Activated naive CD4-positive, alpha-beta T cell treated with anti-CD3 and anti-CD28 coated beads, Interleukin-2, amount 50 U/mL, for 72 hours (primary cell): Measurements from ENCODE around the gene ATRNL1. TPM values are rescaled to one million over a fixed set of nuclear protein-coding genes. Genes with fewer than 3 reads are reported as not detected.
"Not testable (repeated sequence)": the region's sequence is repeated elsewhere in the genome, so short reads cannot be mapped to it uniquely, and the experiment has no call there.

Source experiments
- ATAC-seq, 2 donors: fragments of 150-1000 bp; cut with Tn5 transposase; 2 replicates each; pipeline ENCODE4 v1.10.0; 2021; ENCODE audit warnings: mild to moderate bottlenecking in 2 of 2, moderate library complexity in 2 of 2
- DNase-seq, 2 donors: peaks; one replicate each; pipeline ENCODE4 v3.0.0; 2021 to 2022; ENCODE audit warnings: low spot score in 2 of 2
- H3K27ac Mint-ChIP-seq, 2 donors: one replicate each; pipeline ENCODE4 v1.8.0; 2022; ENCODE audit warnings: mild to moderate bottlenecking in 2 of 2, mixed read lengths in 2 of 2
- H3K36me3 Mint-ChIP-seq, 2 donors: one replicate each; pipeline ENCODE4 v1.8.0; 2022; ENCODE audit warnings: mixed read lengths in 2 of 2
- H3K9me3 Mint-ChIP-seq, 2 donors: one replicate each; pipeline ENCODE4 v1.8.0; 2022; ENCODE audit warnings: mixed read lengths in 2 of 2
- total RNA-seq, 2 donors: library from RNA; stranded (reverse); gene quantifications; one replicate each; pipeline ENCODE4 v1.2.3, GENCODE V29; 2022

The ATRNL1 gene
- total RNA-seq, 2 donors from 2014 or later = 0.62 TPM; not detected in 1

DNA sequence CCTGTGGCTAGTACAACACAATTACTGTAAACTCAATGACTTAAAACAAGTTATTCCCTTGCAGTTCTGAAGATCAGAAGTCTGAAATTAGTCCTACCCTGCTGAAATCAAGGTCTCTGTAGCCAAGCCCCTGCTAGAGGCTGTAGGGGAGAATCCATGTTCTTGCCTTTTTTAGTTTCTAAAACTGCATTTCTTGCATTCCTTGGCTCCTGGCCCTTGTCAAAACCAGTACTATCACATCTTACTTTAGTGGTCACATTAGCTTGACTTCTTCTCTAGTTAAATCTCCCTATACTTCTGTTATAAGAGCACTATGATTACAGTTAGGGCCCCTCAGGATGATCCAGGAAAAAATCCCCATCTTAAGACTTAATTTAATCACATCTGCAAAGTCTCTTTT lies 612.9 kb downstream of the ATRNL1 start:
- no peak for ATAC-seq
- Mint-ChIP-seq H3K36me3 (no peaks in the 10 kb centered on the region), H3K9me3 (peaks cover 0 to 3% of the 10 kb centered on the region in 2 donors), H3K27ac (no peak overlapping the region)
- DNase-seq = no peak

- no peak overlapping the region for H3K27ac Mint-ChIP-seq
- DNase-seq (no peak), ATAC-seq (no peak)
- peaks cover 0 to 3% of the 10 kb centered on the region in 2 donors for H3K9me3 Mint-ChIP-seq
- H3K36me3 Mint-ChIP-seq = no peaks in the 10 kb centered on the region
These were observed 613.4 kb downstream of the ATRNL1 start for GRCh38 chr10:115706488-115707076.

DNA sequence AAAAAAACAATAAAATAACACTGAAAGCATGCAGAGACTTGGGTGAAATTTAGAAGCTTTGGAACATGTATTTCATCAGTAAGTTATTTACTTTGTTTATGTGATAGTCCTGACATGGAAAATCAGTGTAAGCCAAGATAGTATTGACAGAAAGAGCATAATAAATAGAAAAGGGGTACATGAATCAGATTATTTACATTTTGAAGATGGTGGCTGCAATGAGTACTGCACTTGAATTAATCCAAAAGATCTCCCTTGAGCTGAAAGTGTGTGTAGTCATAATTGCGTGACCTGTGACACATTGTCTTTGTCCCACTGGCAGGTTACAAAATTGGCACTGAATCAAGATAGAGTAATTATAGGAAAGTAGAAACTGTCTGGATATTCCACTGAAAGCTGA lies 617.0 kb downstream of the ATRNL1 start:
- DNase-seq (no peak), ATAC-seq (no peak)
- no peaks in the 10 kb centered on the region for H3K36me3 Mint-ChIP-seq
- no peaks in the 10 kb centered on the region for H3K9me3 Mint-ChIP-seq
- no peak overlapping the region for H3K27ac Mint-ChIP-seq

DNA sequence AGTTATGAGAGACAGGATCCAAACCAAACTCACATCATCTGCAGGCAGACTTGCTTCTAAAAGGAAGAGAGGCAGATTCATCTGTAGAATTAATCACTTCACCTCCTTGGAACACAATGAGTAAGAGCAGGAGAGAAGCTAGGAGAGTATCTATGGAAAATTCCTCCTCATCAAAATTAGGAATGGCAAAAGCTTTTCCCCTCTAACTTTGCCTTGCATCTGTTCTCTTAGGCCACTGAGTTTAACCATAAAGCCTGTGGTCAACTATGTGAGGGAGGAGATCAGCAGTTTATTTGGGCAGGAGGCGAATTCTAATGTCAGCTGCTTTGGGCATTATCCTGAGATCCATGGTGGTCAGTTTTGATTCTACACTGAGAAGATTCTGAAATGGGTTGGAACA lies 618.1 kb downstream of the ATRNL1 start:
- no peaks in the 10 kb centered on the region for H3K9me3 Mint-ChIP-seq
- no peak overlapping the region for H3K27ac Mint-ChIP-seq
- DNase-seq = no peak
- H3K36me3 Mint-ChIP-seq = no peaks in the 10 kb centered on the region
- ATAC-seq = no peak

- Mint-ChIP-seq H3K27ac (no peak overlapping the region), H3K36me3 (no peaks in the 10 kb centered on the region), H3K9me3 (peaks cover 4 to 5% of the 10 kb centered on the region in 2 donors)
- DNase-seq = no peak
- no peak for ATAC-seq
These were observed 627.0 kb downstream of the ATRNL1 start for GRCh38 chr10:115720121-115720520.

- no peak for ATAC-seq
- no peak for DNase-seq
These were observed 634.0 kb downstream of the ATRNL1 start for GRCh38 chr10:115727129-115727528.

GRCh38 chr10:115744089-115744488 lies 650.9 kb downstream of the ATRNL1 start:
- H3K27ac Mint-ChIP-seq = no peak overlapping the region
- no peak for ATAC-seq
- no peaks in the 10 kb centered on the region for H3K9me3 Mint-ChIP-seq
- no peak for DNase-seq
- H3K36me3 Mint-ChIP-seq = no peaks in the 10 kb centered on the region

More at GRCh38 chr10:115727129-115727528, 634.0 kb downstream of the ATRNL1 start:
- Mint-ChIP-seq H3K36me3 (no peaks in the 10 kb centered on the region), H3K9me3 (peaks cover 4 to 5% of the 10 kb centered on the region in 2 donors), H3K27ac (no peak overlapping the region)

GRCh38 chr10:115745943-115746342 lies 652.8 kb downstream of the ATRNL1 start:
- no peak for DNase-seq
- no peak overlapping the region for H3K27ac Mint-ChIP-seq
- ATAC-seq = no peak
- H3K36me3 Mint-ChIP-seq = no peaks in the 10 kb centered on the region
- no peaks in the 10 kb centered on the region for H3K9me3 Mint-ChIP-seq

DNA sequence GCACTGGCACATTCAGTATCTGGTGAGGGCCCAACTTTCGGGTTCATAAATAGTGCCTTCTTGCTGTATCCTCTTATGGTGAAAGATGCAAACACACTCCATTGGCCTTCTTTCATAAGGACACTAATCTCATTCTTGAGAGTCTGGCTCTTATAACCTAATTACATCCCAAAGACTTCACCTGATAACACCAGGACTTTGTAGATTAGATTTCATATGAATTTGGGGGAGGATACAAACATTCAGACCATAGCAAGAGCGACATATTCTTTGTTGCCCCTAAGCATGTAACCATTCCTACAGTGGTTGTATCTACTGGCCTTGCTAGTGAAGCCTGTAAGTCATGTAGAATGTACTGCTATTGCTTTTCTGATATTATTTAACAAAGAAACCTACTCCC lies 654.6 kb downstream of the ATRNL1 start:
- DNase-seq = no peak
- ATAC-seq = no peak
- H3K9me3 Mint-ChIP-seq = peaks cover 0 to 4% of the 10 kb centered on the region in 2 donors
- no peak overlapping the region for H3K27ac Mint-ChIP-seq
- no peaks in the 10 kb centered on the region for H3K36me3 Mint-ChIP-seq

GRCh38 chr10:115758488-115758887 lies 665.3 kb downstream of the ATRNL1 start:
- H3K9me3 Mint-ChIP-seq = peaks cover 20 to 25% of the 10 kb centered on the region in 2 donors
- not testable (repeated sequence) for ATAC-seq, DNase-seq, H3K27ac Mint-ChIP-seq, H3K36me3 Mint-ChIP-seq

GRCh38 chr10:115760131-115760530 lies 667.0 kb downstream of the ATRNL1 start:
- DNase-seq = no peak
- Mint-ChIP-seq H3K27ac (no peak overlapping the region), H3K36me3 (peaks cover 0 to 7% of the 10 kb centered on the region in 2 donors)

DNA sequence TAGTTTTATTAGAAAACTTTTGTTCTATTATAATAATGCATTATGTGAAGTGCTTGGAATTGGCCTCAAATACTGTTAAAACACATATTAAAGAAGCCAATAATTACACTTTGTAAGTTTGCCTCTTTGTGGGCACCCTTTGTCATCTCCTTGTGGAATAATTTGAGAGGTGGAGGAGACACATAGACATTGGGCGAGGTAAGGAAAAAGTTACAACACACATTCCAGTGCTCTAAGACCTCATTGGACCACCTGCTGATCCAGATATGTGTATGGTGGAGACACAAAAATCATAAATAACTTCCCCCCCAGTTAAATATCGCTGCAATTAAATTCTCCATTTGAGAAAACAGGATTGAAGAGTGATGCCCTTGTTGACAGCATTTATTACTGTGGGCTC lies 668.0 kb downstream of the ATRNL1 start:
- no peak for ATAC-seq
- Mint-ChIP-seq H3K9me3 (peaks cover 14 to 17% of the 10 kb centered on the region in 2 donors), H3K36me3 (peaks cover 0 to 3% of the 10 kb centered on the region in 2 donors), H3K27ac (no peak overlapping the region)
- DNase-seq = no peak

More at GRCh38 chr10:115760131-115760530, 667.0 kb downstream of the ATRNL1 start:
- no peak for ATAC-seq
- peaks cover 18 to 20% of the 10 kb centered on the region in 2 donors for H3K9me3 Mint-ChIP-seq

GRCh38 chr10:115762029-115762428 lies 668.9 kb downstream of the ATRNL1 start:
- H3K9me3 Mint-ChIP-seq = peaks cover 7 to 9% of the 10 kb centered on the region in 2 donors
- DNase-seq = no peak
- no peaks in the 10 kb centered on the region for H3K36me3 Mint-ChIP-seq
- no peak overlapping the region for H3K27ac Mint-ChIP-seq
- ATAC-seq = no peak

DNA sequence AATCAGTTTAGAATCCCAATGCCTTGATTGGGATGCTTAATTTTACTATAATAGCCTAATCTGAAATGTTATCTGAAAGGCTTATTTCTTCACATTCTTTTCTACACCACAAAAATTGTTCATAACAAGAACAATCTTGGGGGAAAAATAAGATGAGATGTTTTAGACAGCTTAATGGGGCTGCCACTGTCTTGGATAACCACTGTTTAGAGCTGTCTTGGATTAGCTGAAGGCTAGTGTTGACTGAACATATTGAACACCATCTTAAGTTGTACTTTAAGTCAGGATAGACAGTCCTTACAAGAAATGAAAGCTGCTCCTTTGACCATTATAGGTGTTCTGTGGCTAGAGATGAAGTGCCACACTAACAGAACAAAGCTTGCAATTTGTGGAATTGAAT lies 678.6 kb downstream of the ATRNL1 start:
- peaks cover 7 to 8% of the 10 kb centered on the region in 2 donors for H3K9me3 Mint-ChIP-seq
- ATAC-seq = no peak
- H3K36me3 Mint-ChIP-seq = no peaks in the 10 kb centered on the region
- DNase-seq = no peak
- H3K27ac Mint-ChIP-seq = no peak overlapping the region

DNA sequence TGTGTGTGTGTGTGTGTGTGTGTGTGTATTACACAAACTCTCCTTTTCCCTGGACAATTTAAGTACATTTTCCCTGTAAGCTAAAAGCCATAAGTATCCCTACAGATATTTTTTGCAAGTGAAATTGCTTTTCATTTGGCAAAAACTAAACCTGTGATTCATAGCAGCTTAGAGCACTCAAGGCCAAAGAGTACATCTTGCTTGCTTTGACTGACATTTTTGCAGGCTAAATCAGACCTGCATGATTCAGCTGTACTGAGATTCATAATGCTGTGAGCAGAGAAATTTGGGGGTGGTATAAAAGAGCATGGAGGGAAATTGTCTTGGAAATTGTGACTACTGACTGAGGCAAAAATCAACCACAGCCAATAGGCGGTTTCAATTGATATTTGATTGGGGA lies 679.4 kb downstream of the ATRNL1 start:
- H3K36me3 Mint-ChIP-seq = no peaks in the 10 kb centered on the region
- DNase-seq (no peak), ATAC-seq (no peak)
- H3K27ac Mint-ChIP-seq = no peak overlapping the region
- H3K9me3 Mint-ChIP-seq = peaks cover under 1 to 2% of the 10 kb centered on the region in 2 donors

DNA sequence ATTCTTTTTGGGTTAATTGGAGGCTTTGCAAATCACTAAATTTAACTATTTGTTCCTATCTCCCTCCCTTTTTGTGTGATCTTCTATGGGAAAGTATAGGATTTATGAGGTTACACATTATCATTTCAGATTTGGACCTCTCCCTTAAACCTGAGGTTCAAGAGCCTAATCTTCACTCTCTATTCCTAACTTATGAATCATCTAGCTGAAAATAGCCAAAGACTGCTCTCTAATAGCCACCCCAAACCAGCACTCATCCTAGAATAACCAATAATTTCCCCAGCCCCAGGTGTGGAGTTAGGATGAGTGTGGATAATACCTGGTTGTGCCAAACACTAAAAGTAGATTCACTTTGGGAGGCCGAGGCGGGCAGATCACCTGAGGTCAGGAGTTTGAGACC lies 680.7 kb downstream of the ATRNL1 start:
- no peak for DNase-seq
- H3K36me3 Mint-ChIP-seq = no peaks in the 10 kb centered on the region
- no peak for ATAC-seq
- no peak overlapping the region for H3K27ac Mint-ChIP-seq
- no peaks in the 10 kb centered on the region for H3K9me3 Mint-ChIP-seq

DNA sequence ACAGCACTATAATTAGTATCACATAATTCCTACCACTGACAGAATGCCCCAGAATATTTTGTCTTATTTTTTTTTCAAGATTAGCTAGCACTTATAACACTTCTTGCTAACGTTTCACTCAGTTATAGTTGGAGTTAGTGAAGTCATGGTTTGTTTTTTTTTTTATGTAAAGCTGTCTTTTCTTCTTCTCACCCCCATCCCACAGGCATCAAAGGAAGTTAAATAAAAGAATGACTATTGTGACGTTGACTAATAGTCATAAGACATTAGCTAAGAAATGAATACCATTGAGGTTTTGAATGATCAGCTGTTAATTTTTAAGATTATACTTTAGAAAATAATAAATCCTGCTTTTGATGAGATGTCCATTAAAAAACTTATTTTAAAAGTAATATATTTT lies 681.6 kb downstream of the ATRNL1 start:
- ATAC-seq (no peak), DNase-seq (no peak)
- H3K36me3 Mint-ChIP-seq = no peaks in the 10 kb centered on the region
- H3K27ac Mint-ChIP-seq = no peak overlapping the region
- no peaks in the 10 kb centered on the region for H3K9me3 Mint-ChIP-seq

GRCh38 chr10:115777646-115778045 lies 684.5 kb downstream of the ATRNL1 start:
- ATAC-seq (no peak), DNase-seq (no peak)
- Mint-ChIP-seq H3K36me3 (no peaks in the 10 kb centered on the region), H3K27ac (no peak overlapping the region), H3K9me3 (no peaks in the 10 kb centered on the region)
